Smooth muscle cell (in vitro differentiated cells): ENCODE measurements around the gene LRRTM4. TPM values are rescaled to one million over a fixed set of nuclear protein-coding genes. Genes with fewer than 3 reads are reported as not detected.

ENCODE experiments used
- DNase-seq: peaks from one replicate; lab custom pipeline; 2025; ENCODE audit not compliant: unreplicated experiment; lab: John Stamatoyannopoulos, UW
- H2AFZ ChIP-seq: fragments of 200-600 bp; sonication (generic); 2 replicates; pipeline ENCODE4 v1.6.0; 2016; ENCODE audit warnings: antibody characterized with exemption, low read depth, mild to moderate bottlenecking
- H3F3A ChIP-seq: fragments of 200-600 bp; sonication (generic); 2 replicates; pipeline ENCODE4 v1.6.0; 2017; ENCODE audit warnings: antibody characterized with exemption, low read depth
- H3K27ac ChIP-seq: fragments of 200-600 bp; sonication (generic); 2 replicates; pipeline ENCODE4 v1.5.1; 2016; ENCODE audit warnings: low read depth, mild to moderate bottlenecking
- H3K27me3 ChIP-seq: fragments of 200-600 bp; sonication (generic); 2 replicates; pipeline ENCODE4 v1.6.1; 2016; ENCODE audit warnings: low read depth, mild to moderate bottlenecking
- H3K36me3 ChIP-seq: fragments of 200-600 bp; sonication (generic); 2 replicates; pipeline ENCODE4 v1.5.1; 2016; ENCODE audit warnings: low read depth
- H3K4me1 ChIP-seq: fragments of 200-600 bp; sonication (generic); 2 replicates; pipeline ENCODE4 v1.5.1; 2016; ENCODE audit warnings: low read depth
- H3K4me2 ChIP-seq: fragments of 200-600 bp; sonication (generic); 2 replicates; pipeline ENCODE4 v1.6.0; 2016; ENCODE audit warnings: mild to moderate bottlenecking
- H3K4me3 ChIP-seq: fragments of 200-600 bp; sonication (generic); 2 replicates; pipeline ENCODE4 v1.5.1; 2016; ENCODE audit warnings: mild to moderate bottlenecking
- H3K79me2 ChIP-seq: fragments of 200-600 bp; sonication (generic); 2 replicates; pipeline ENCODE4 v1.6.0; 2016; ENCODE audit warnings: low read depth, mild to moderate bottlenecking
- H3K9ac ChIP-seq: fragments of 200-600 bp; sonication (generic); 2 replicates; pipeline ENCODE4 v1.6.0; 2016; ENCODE audit warnings: low read depth
- H3K9me3 ChIP-seq: fragments of 200-600 bp; sonication (generic); replicated peaks from 2 replicates; pipeline ENCODE4 v1.5.1; 2016; ENCODE audit warnings: low read depth
- H4K20me1 ChIP-seq: fragments of 200-600 bp; sonication (generic); 2 replicates; pipeline ENCODE4 v1.6.0; 2016; ENCODE audit warnings: low read depth
- WGBS: methylation state at CpG from one replicate; pipeline ENCODE4 v1.1.7; 2016; ENCODE audit warnings: low lambda C conversion rate; 5-methylcytosine and 5-hydroxymethylcytosine counted together
- polyA plus RNA-seq: library from polyadenylated mRNA; unstranded; fragments of >200 nt; fragmentation: Nextera tagmentation; extraction: Ambion mirVana; gene quantifications from 2 replicates; pipeline ENCODE4 v1.2.1, GENCODE V29; 2016
- total RNA-seq: library from RNA; depleted of rRNA; stranded (reverse); fragments of >200 nt; gene quantifications from 2 replicates; pipeline ENCODE4 v1.2.3, GENCODE V29; 2014
- TF ChIP-seq, protein P1 (sequence below): fragments of 200-600 bp; sonication (generic); IDR thresholded peaks from 2 replicates; pipeline ENCODE4 v1.5.1; 2017; ENCODE audit warnings: borderline replicate concordance, mild to moderate bottlenecking, antibody characterized with exemption; ENCODE audit not compliant: insufficient read depth, poor library complexity, severe bottlenecking

LRRTM4 gene
- total and polyA plus RNA-seq, 2 experiments from 2014 or later, result 1.4 to 5.5 TPM

DNA sequence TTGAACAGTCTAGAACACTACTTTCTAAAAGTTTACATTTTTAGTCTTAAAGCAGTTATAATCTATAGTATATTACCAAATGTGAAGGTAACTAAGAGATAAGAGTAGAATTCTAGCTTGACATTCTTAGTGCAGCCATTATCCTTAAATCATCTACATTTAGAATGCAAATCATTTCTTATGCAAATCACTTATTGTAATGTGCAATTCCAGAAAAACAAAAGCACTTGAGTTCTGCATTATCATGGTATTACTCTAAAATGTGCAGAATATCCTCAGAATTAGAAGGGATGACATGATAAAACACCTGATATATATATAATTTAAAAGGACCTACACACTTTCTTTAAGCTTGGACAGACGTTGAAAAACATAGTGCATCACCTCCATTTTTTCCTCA, 712 bp upstream of the LRRTM4 start:
- 61% methylated on average over 1 of the region's 1 CpG for WGBS
- Histone ChIP-seq H3K79me2 (no peaks in the 10 kb centered on the region), H3F3A (no peaks in the 10 kb centered on the region), H3K4me1 (peaks cover 38% of the 10 kb centered on the region), H3K4me2 (no peak overlapping the region), H3K9ac (no peak overlapping the region), H3K4me3 (no peak overlapping the region), H4K20me1 (no peaks in the 10 kb centered on the region), H3K27ac (no peak overlapping the region), H2AFZ (no peak overlapping the region), H3K9me3 (no peaks in the 10 kb centered on the region), H3K27me3 (no peaks in the 10 kb centered on the region), H3K36me3 (no peaks in the 10 kb centered on the region)
- TF ChIP-seq, protein P1, sequence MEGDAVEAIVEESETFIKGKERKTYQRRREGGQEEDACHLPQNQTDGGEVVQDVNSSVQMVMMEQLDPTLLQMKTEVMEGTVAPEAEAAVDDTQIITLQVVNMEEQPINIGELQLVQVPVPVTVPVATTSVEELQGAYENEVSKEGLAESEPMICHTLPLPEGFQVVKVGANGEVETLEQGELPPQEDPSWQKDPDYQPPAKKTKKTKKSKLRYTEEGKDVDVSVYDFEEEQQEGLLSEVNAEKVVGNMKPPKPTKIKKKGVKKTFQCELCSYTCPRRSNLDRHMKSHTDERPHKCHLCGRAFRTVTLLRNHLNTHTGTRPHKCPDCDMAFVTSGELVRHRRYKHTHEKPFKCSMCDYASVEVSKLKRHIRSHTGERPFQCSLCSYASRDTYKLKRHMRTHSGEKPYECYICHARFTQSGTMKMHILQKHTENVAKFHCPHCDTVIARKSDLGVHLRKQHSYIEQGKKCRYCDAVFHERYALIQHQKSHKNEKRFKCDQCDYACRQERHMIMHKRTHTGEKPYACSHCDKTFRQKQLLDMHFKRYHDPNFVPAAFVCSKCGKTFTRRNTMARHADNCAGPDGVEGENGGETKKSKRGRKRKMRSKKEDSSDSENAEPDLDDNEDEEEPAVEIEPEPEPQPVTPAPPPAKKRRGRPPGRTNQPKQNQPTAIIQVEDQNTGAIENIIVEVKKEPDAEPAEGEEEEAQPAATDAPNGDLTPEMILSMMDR, result no peak
- no peak for DNase-seq

DNA sequence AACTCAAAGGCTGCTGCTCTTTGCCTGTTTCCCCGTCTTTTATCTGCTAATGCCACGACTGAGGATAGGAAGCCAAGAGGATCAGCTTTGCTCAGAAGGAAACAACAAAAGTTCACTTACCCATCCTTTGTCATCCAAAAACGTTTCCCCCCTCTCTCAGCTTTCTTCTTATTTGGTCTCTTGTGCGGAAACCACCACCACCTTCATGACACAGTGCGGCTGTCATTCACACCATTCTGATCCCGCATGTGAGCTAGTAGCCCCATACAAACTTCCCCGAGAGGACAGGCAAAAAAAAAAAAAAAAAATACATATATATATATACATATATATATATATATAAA, 656 bp downstream of the LRRTM4 start:
- no peaks in the 10 kb centered on the region for H3K9me3 ChIP-seq
- H3K36me3 ChIP-seq, result no peaks in the 10 kb centered on the region
- H3K4me1 ChIP-seq, result peaks cover 38% of the 10 kb centered on the region
- H3K27ac ChIP-seq, result no peak overlapping the region
- peak overlapping the region; percentile 40 for H2AFZ ChIP-seq
- no peaks in the 10 kb centered on the region for H3K79me2 ChIP-seq
- no peaks in the 10 kb centered on the region for H4K20me1 ChIP-seq
- TF ChIP-seq, protein P1, result no peak
- H3K4me3 ChIP-seq, result peak overlapping the region; percentile 36
- H3K27me3 ChIP-seq, result no peaks in the 10 kb centered on the region
- H3F3A ChIP-seq, result no peaks in the 10 kb centered on the region
- WGBS, result 18% methylated on average over 7 of the region's 7 CpGs
- DNase-seq, result no peak
- H3K9ac ChIP-seq, result no peak overlapping the region
- H3K4me2 ChIP-seq, result peak overlapping the region; percentile 79

DNA sequence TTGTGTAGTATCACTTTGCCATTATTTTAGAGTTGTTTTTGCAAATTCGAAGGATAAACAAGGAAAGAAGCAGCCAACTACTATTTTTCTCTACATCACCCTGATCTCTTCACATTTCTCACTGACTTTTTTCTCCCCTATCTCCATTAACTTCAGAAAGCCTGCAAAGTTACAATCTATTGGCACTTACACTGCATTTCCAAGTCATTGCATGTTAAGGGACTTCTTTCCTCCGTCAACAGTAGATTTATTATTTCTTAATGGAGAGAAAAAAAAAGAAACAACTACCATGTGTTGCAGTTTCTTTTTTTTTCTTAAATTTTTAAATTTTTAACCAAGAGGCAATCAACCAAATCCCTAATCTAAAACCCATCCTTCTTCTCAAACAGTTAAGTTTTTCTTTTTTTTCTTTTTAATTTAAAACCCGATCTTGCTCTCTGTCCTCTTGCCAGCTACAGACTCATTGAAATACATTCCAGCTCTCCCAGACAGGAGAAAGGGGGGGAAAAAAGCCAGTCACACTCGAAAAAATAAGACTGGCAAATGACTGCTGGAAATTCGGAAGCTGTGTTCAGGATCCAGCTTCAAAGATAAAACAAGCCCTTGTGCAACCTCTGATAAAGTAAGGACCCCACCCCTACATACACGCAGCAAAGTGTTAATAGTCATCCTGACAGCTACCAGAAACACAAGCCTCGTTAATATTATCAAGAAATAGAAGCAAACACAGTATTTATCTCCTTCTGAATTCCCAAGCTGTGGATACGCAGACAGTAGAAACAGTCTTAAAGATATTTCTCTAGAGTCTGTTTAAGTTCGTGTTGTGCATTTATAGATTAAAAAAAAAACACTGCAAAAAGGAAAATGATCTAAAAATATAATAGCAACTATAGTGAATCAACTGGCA, 1.3 kb downstream of the LRRTM4 start:
- Histone ChIP-seq H3K27me3 (no peaks in the 10 kb centered on the region), H3K36me3 (no peaks in the 10 kb centered on the region), H3K4me1 (peaks cover 38% of the 10 kb centered on the region), H3K4me3 (peak overlapping the region; percentile 36), H3K79me2 (no peaks in the 10 kb centered on the region), H3K9me3 (no peaks in the 10 kb centered on the region), H3K27ac (no peak overlapping the region), H3K9ac (no peak overlapping the region), H3K4me2 (peak overlapping the region; percentile 79), H2AFZ (peak overlapping the region; percentile 40), H4K20me1 (no peaks in the 10 kb centered on the region), H3F3A (no peaks in the 10 kb centered on the region)
- WGBS, result 14% methylated on average over 9 of the region's 9 CpGs
- TF ChIP-seq, protein P1, result no peak
- DNase-seq, result no peak

DNA sequence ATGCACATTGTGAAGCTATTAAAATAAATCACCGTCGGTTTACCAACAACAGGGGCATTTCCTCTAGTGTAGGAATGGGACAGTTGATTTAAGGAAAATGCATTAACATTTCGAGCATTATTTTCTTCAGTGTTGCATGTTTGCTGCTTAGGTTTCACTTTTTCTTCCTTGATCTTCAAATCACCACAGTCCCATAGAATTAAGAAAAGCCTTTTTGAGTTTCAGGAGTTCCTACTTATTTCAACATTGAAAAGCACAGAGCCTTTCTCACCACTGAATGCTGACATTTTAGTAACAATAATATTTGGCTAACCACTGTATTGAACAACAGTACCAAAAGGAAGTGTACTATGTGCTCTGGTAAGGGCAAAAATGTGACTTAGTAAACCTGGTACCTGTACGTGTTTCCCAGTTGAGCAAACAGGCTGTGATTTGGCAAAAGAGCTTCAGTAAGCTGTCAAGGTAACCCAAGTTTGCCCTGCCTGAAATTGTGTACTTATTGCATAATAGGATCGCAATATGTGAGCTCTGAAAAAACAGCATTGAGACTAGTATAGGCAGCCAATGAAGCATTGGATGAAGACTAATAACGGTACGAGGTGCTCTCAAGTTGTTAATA, 2.2 kb downstream of the LRRTM4 start:
- no peaks in the 10 kb centered on the region for H3K79me2 ChIP-seq
- no peak for DNase-seq
- H3K27ac ChIP-seq, result no peak overlapping the region
- H3K4me1 ChIP-seq, result peaks cover 38% of the 10 kb centered on the region
- H3K36me3 ChIP-seq, result no peaks in the 10 kb centered on the region
- TF ChIP-seq, protein P1, result no peak
- H3K4me2 ChIP-seq, result peak overlapping the region; percentile 79
- H3K9ac ChIP-seq, result no peak overlapping the region
- no peaks in the 10 kb centered on the region for H3K27me3 ChIP-seq
- WGBS, result 75% methylated on average over 7 of the region's 7 CpGs
- H3K9me3 ChIP-seq, result no peaks in the 10 kb centered on the region
- no peaks in the 10 kb centered on the region for H4K20me1 ChIP-seq
- H2AFZ ChIP-seq, result peak overlapping the region; percentile 40
- H3F3A ChIP-seq, result no peaks in the 10 kb centered on the region
- H3K4me3 ChIP-seq, result peak overlapping the region; percentile 36
